Lower leg skin (tissue), 4 donors: Measurements from ENCODE around the gene MGMT. TPM values are rescaled to one million over a fixed set of nuclear protein-coding genes. Genes with fewer than 3 reads are reported as not detected.

Experiments used
- DNase-seq, 2 donors: peaks; one replicate each; pipeline ENCODE4 v3.0.0-alpha.2; 2019; ENCODE audit warnings: low spot score in 2 of 2
- H3K4me3 ChIP-seq: fragments of 200-600 bp; sonication (generic); 2 replicates; pipeline ENCODE4 v1.5.1; 2017; ENCODE audit warnings: mild to moderate bottlenecking, low read depth; ENCODE audit not compliant: poor library complexity, severe bottlenecking
- CTCF ChIP-seq, 3 donors: fragments of 450-650 bp; IDR thresholded peaks; one replicate each; pipeline ENCODE4 v1.5.1; 2016; ENCODE audit warnings: antibody characterized with exemption in 3 of 3, mild to moderate bottlenecking in 3 of 3, moderate library complexity in 2 of 3
- POLR2A ChIP-seq, 2 donors: fragments of 450-650 bp; IDR thresholded peaks; one replicate each; pipeline ENCODE4 v1.6.1; 2016 to 2017; ENCODE audit warnings: antibody characterized with exemption in 2 of 2, mild to moderate bottlenecking in 1 of 2, moderate library complexity in 1 of 2
- WGBS, 2 donors: methylation state at CpG; one replicate each; pipeline ENCODE4 v1.1.5; 2018; 5-methylcytosine and 5-hydroxymethylcytosine counted together
- intact Hi-C: fragments of 100-400 bp; cut with DNase I; formaldehyde crosslinking; loops from one replicate; pipeline ENCODE4 v1.15.0; 2023; ENCODE audit warnings: low total_unique reads
- total RNA-seq, 4 donors: library from RNA; depleted of rRNA; stranded (reverse); fragments of >200 nt; gene quantifications; one replicate each; pipeline ENCODE4 v1.1.0, GENCODE V29; 2016

Gene MGMT
- total RNA-seq, 4 donors from 2014 or later = 13.1 to 38.7 (median 29.2) TPM

- DNase-seq = no peak
These were observed 250.9 kb downstream of the MGMT start for GRCh38 chr10:129717816-129718547.

DNA sequence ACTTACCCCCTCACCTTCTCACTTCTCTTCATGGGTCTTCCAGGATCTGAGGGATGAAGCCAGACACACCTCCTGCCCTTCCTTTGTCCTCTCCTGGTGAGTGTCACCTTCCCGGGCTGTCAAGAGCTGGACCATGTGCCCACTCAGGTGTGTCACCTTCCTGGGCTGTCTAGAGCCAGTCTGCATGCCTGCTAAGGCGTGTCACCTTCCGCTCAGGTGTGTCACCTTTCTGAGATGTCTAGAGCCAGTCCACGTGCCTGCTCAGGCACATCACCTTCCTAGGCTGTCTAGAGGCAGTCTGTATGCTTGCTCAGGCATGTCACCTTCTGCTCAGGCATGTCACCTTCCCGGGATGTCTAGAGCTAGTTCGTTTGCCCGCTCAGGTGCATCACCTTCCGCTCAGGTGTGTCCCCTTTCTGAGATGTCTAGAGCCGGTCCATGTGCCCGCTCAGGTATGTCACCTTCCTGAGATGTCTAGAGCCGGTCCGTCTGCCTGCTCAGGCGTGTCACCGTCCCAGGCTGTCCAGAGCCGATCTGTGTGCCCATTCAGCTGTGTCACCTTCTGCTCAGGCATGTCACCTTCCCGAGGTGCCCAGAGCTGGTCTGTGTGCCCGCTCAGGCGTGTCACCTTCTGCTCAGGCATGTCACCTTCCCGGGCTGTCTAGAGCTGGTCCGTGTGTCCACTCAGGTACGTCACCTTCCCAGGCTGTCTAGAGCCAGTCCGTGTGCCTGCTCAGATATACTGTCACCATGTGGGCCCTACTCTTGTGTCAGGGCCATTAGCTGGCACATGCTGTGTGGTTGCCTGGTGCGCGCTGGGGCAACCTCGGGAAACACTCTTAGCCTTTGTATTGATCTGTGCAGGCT is 251.7 kb downstream of the MGMT start:
- intact Hi-C loops = no loop called here
- H3K4me3 ChIP-seq = no peak overlapping the region
- 89% methylated on average over 21 to 25 of the region's 25 CpGs for WGBS, 2 donors
- DNase-seq = peak in 1 of 2 donors; percentile 78
- TF ChIP-seq POLR2A (IDR thresholded peaks at IDR 0.05) (no peak), CTCF (IDR thresholded peaks at IDR 0.05) (no peak)

More at GRCh38 chr10:129717816-129718547, 250.9 kb downstream of the MGMT start:
- no peak overlapping the region for H3K4me3 ChIP-seq
- TF ChIP-seq CTCF (IDR thresholded peaks at IDR 0.05) = no peak
- TF ChIP-seq POLR2A (IDR thresholded peaks at IDR 0.05) = no peak
- intact Hi-C loops = no loop called here
- 93 to 94% methylated on average over 14 of the region's 14 CpGs for WGBS, 2 donors

DNA sequence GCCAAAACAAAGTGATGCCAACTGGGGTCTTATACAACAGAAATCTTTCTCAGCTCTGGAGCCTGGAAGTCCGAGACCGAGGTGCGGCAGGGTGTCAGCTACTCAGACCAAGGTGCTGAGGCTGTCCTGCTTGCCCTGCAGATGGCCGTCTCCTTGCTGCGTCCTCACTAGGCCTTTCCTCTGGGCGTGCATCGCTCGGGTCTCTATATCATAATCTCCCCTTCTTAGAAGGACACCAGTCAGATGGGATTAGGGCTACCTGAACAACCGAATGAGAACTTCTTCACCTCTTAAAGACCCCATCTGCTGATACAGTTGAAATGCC is 252.3 kb downstream of the MGMT start:
- no peak for DNase-seq
- TF ChIP-seq CTCF (IDR thresholded peaks at IDR 0.05) (no peak), POLR2A (IDR thresholded peaks at IDR 0.05) (no peak)
- 97 to 100% methylated on average over 9 of the region's 9 CpGs for WGBS, 2 donors
- no peak overlapping the region for H3K4me3 ChIP-seq
- intact Hi-C loops = no loop called here

- intact Hi-C loops = no loop called here
- no peak for DNase-seq
- 94% methylated on average over 12 of the region's 12 CpGs for WGBS, 2 donors
- no peak overlapping the region for H3K4me3 ChIP-seq
- TF ChIP-seq POLR2A (IDR thresholded peaks at IDR 0.05) = no peak
- no peak for TF ChIP-seq CTCF (IDR thresholded peaks at IDR 0.05)
These were observed 253.0 kb downstream of the MGMT start for GRCh38 chr10:129719889-129720590.

DNA sequence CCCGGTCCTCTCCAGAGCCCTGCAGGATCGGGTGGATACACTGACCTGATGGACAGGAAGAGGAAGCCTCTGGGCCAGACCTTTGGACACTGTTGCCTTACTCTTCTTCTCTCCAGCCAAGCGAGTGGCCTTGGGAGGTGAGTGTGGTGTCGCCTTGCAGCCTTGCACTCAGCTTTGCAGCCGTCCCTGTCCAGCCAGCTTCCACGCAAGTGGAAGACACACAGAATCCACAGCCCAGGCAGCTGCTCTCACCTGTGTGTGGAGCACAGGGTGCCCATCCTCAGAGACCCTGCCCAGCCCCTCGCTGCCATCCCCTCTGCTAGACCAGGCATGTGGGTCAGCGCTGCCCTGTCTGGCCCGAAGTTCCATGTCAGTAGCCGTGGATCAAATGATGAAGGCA is 258.0 kb downstream of the MGMT start:
- no peak for TF ChIP-seq CTCF (IDR thresholded peaks at IDR 0.05)
- 91 to 95% methylated on average over 10 of the region's 10 CpGs for whole genome bisulfite sequencing, 2 donors
- peak in 1 of 2 donors; percentile 84 for DNase-seq
- intact Hi-C loops = no loop called here
- no peak overlapping the region for H3K4me3 ChIP-seq
